B cell (primary cell): ENCODE results near the gene SMC1B.

Experiments used
- EZH2 ChIP-seq: IDR thresholded peaks from 2 replicates; pipeline ENCODE4 v1.6.1; 2012; ENCODE audit warnings: borderline replicate concordance, low read depth, mild to moderate bottlenecking, moderate library complexity, low read length; ENCODE audit not compliant: insufficient read depth, poor library complexity, severe bottlenecking
- TF ChIP-seq, protein P1 (sequence below): fragments of 200-600 bp; IDR thresholded peaks from one replicate; pipeline ENCODE4 v1.8.0; 2022; ENCODE audit warnings: antibody characterized with exemption, mild to moderate bottlenecking

DNA sequence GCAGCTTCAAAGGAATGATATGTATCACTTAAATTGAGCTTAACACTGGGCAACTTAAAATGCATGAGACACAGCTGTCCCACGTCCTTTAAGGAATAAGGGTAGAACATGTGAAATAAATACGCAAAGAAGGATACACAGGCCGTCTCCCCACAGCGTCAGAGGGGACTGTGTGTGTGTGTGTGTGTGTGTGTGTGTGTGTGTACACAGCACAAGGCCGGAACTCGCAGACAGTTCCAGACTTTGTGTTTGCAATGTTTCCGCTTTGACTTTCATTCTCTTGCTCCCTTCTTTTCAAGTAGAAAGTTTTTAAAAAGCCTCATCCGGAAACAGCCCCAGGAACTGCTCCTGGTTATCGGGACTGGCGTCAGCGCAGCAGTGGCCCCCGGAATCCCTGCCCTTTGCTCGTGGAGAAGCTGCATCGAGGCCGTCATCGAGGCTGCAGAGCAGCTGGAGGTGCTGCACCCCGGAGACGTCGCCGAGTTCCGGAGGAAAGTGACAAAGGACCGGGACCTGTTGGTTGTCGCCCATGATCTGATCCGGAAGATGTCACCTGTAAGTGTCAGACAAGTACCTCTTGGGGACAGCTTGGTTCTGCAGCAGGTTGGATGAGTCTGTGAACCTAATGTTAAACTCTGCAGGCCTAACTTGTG lies 90.4 kb downstream of the SMC1B start:
- TF ChIP-seq, protein P1, sequence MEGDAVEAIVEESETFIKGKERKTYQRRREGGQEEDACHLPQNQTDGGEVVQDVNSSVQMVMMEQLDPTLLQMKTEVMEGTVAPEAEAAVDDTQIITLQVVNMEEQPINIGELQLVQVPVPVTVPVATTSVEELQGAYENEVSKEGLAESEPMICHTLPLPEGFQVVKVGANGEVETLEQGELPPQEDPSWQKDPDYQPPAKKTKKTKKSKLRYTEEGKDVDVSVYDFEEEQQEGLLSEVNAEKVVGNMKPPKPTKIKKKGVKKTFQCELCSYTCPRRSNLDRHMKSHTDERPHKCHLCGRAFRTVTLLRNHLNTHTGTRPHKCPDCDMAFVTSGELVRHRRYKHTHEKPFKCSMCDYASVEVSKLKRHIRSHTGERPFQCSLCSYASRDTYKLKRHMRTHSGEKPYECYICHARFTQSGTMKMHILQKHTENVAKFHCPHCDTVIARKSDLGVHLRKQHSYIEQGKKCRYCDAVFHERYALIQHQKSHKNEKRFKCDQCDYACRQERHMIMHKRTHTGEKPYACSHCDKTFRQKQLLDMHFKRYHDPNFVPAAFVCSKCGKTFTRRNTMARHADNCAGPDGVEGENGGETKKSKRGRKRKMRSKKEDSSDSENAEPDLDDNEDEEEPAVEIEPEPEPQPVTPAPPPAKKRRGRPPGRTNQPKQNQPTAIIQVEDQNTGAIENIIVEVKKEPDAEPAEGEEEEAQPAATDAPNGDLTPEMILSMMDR, result no peak
- no peak for TF ChIP-seq EZH2
